GM13977 (cell line): ENCODE measurements around the gene DIPK1A.

Experiments
- DNase-seq: peaks from one replicate; pipeline ENCODE4 v3.0.0; 2012; ENCODE audit warnings: low spot score
- CTCF ChIP-seq: IDR thresholded peaks from 2 replicates; pipeline ENCODE4 v1.5.1; 2012; ENCODE audit warnings: mild to moderate bottlenecking, control low read depth; ENCODE audit not compliant: insufficient read depth; ENCODE audit errors: extremely low read depth, missing control alignments
- in situ Hi-C: fragments of 300-500 bp; cut with MboI; formaldehyde crosslinking; loops from one replicate; pipeline ENCODE4 v1.12.0; 2022; ENCODE audit warnings: low sequenced_read_pairs, low pct_unique_long_range_greater_than_20kb, mixed read lengths, inconsistent platforms; ENCODE audit not compliant: unreplicated experiment

DIPK1A gene

GRCh38 chr1:92843429-92844352, 117.6 kb downstream of the DIPK1A start:
- in situ Hi-C loops = no loop called here
- DNase-seq = no peak
- no peak for TF ChIP-seq CTCF

GRCh38 chr1:92843046-92843423, 118.2 kb downstream of the DIPK1A start:
- TF ChIP-seq CTCF = no peak
- in situ Hi-C loops = no loop called here
- no peak for DNase-seq

DNA sequence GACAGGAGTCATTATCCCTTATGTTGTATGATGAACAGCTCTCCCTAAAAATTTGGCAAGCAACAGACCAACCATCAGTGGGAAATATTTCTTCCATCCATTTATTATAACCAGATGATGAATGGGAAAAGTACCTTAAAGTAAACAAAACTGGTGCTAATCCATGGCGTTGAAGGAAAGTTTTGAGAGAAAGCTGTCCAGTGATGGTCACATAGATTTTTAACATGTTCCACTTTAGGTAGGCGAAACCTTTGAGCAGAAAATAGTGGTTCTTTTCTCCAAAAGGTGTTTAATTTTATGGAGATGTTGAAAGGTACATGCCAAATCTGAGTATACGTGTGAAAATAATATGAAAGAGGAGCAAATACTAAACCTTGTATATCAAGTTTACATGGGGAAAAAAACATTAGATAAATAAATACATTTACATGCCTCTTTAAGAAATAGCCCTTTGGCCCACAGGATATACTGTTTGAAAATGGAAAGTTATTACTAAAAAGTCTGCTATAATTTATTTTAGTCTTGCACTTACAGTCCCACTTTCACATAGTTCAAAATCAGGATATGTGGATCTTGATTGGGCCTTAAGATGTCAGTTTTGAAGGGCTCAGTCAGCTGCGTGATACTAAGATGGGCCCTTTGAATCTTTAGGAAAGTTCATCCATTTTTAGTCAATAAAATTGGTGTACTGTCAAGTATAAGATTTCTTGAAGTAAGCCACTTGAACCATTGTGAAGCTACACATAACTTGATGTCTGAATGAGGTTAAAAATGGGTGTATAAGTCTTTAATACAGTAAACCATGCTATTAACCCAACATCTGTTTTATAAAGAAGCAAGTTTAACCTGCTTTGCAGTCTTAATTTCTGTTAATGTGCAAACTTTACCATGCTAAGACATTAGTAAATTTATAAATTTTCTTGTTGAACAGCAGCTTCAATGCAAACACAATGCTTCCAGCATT, 118.9 kb downstream of the DIPK1A start:
- no peak for DNase-seq
- in situ Hi-C loops = no loop called here
- no peak for TF ChIP-seq CTCF

GRCh38 chr1:92840600-92840999, 120.7 kb downstream of the DIPK1A start:
- DNase-seq = no peak
- in situ Hi-C loops = no loop called here
- no peak for TF ChIP-seq CTCF

DNA sequence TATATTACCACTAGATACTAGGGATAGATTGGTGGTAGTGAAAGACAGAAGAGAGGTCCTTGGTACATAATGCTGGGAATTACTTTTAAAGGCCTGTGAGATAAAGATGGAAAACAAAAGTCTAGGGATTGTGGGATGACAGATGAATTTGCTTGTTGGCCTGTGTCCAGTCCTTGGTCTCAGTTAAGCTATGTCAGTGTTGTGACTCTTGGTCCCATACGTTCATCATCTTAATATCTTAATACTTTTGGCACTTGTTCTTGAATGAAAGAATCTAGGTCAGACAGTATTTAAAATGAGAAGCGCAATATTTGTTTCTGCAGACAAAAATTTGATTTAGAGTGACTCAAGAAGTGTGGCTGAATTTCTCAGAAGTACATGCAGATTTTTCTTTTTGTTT, 121.8 kb downstream of the DIPK1A start:
- TF ChIP-seq CTCF = no peak
- no peak for DNase-seq
- in situ Hi-C loops = no loop called here

DNA sequence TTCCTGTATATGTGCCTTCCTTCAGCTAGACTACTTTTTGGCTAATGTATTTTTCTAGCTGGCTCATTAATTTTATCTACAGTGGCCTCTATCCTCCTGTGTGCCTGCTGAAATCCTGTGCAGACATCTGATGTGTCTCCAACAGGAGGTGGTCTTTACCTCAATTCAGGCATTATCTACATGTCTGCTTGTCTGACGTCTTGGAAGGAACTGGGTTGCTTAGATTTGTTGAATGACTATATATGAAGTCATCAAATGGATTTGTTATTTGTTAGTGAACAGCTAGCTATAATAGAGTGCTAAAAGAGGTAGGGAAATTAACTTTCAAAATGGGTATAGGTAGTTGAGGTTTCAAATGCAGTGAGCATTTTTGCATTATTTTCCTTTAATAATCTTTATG, 122.7 kb downstream of the DIPK1A start:
- in situ Hi-C loops = no loop called here
- TF ChIP-seq CTCF = no peak
- no peak for DNase-seq
